Measurements from ENCODE around the gene TMED7.
"Not testable (repeated sequence)": the region's sequence is repeated elsewhere in the genome, so short reads cannot be mapped to it uniquely, and the experiment has no call there.

Gene TMED7

GRCh38 chr5:115625579-115626444, at the start of gene TMED7:
Gene TMED7 (minus strand): TSS chr5:115626036. CDS start chr5:115625792, 244 bp downstream.
- peak; percentile 99 for DNase-seq (ENCODE audit: low read depth)

DNA sequence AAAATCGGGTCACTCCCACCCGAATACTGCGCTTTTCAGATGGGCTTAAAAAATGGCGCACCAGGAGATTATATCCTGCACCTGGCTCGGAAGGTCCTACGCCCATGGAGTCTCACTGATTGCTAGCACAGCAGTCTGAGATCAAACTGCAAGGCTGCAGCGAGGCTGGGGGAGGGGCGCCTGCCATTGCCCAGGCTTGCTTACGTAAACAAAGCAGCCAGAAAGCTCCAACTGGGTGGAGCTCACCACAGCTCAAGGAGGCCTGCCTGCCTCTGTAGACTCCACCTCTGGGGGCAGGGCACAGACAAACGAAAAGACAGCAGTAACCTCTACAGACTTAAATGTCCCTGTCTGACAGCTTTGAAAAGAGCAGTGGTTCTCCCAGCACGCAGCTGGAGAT, 48.9 kb upstream of the TMED7 start:
- DNase-seq (ENCODE audit: low read depth): not testable (repeated sequence)

DNA sequence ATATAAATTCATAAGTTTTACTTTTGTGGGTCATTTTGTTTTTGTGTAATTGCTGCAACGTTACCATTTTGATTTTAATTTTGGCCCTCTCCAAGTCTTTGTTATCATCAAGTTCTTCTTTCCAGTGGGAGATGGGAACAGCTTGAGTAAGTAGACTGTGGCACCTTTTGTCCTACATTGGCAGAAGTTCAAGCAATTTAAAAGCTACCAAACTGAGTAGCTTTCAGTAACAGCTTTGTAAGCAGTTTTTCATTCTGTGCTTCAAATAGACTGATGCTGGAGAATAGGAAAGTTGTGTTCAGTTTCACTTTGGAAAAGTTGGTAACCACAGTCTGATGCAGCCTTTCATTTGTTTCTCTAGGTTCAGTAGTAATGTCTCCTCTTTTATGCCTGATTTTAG, 47.8 kb upstream of the TMED7 start:
- DNase-seq (ENCODE audit: low read depth): no peak

- DNase-seq (ENCODE audit: low read depth): no peak
Observed at GRCh38 chr5:115671939-115672338, 46.1 kb upstream of the TMED7 start.

DNA sequence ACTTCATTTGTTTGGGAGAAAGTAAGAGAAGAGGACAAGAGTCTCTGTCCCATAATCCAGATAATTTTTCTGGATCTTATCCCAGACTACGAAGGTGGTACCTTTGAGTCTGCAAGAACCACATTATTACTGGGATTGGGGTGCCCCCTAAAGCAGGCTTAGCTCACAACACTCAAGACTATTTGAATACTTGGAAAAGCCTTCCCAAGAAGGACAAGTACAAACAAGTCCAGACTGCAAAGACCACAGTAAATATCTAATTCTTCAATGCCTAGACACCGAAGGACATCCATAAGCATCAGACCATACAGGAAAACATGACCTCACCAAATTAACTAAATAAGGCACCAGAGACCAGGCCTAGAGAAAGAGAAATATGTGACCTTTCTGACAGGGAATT, 40.2 kb upstream of the TMED7 start:
- DNase-seq (ENCODE audit: low read depth): no peak

GRCh38 chr5:115661563-115661962, 35.7 kb upstream of the TMED7 start:
- no peak for DNase-seq (ENCODE audit: low read depth)

- DNase-seq (ENCODE audit: low read depth): no peak
Observed at GRCh38 chr5:115661101-115661500, 35.3 kb upstream of the TMED7 start.

GRCh38 chr5:115657881-115658233, 32.0 kb upstream of the TMED7 start:
- no peak for DNase-seq (ENCODE audit: low read depth)

DNA sequence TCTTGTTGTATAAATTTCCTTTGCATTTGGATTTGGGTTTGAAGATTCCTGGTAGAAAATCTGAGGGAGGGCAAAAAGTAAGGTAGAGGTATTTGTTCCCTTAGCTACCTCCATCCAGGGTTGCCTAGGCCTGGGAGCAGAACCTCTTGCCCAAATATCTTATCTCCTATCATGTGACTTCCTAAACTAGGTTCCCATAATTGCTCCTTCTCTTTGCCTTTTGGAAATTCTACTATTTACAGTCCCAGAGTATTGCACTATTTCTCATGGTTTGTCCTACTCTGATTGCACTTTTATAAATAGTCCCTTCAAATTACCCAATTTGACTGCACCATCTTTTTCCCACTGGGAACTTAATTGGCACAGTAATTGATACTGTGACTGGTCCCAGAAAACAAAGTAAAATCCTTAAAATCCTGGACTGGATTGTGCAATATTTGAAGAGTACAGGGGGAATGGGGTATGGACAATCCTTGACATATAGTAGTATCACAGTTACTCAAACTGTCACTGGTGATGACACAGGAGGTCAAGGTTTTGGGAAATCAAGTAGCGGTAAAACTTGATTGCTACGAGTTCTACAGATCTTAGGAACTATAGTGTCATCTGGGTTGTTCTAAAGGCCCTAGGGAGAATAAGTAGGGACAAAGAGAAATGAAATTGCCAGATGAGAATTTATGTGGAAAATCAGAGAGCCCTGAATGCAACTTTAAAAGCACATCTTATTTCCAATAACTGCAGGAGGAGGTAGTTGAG, 31.5 kb upstream of the TMED7 start:
- DNase-seq (ENCODE audit: low read depth): no peak

DNA sequence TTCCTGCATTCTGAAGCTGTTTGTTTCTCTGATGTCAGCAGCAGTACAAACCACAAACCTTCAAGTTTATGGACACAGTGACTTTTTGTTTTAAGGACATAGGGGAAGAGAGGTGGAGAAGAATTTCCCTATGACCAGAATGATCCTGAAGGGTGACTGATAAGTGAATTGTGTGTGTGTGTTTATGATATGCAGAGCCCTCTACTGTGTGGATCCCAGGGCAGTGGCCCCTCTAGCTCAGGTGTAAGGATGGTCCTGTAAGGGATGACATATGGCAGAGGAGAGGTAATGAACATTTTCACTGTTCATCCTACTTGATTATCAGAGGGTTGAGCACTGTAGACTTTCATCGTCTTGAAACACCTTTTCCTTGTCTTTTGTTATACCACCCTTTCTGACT, 30.6 kb upstream of the TMED7 start:
- no peak for DNase-seq (ENCODE audit: low read depth)

- DNase-seq (ENCODE audit: low read depth): no peak
Observed at GRCh38 chr5:115655994-115656393, 30.2 kb upstream of the TMED7 start.

DNA sequence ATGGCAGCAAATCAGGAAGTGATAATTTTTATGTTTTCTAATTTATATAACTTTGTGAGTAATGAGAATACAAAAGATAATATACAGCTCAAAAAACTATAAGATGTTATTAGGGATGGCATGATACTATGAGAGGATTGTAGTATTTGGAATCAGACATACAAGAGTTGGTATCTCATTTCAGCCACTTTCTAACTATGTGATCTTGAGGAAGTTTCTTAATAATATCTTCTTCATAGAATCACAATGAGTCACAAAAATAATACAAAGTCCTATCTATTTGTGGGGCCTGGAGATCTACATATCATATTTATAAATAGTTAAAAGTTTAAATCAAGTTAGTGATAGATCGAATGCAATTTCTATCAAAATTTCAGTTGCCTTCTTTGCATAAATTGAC, 23.7 kb upstream of the TMED7 start:
- no peak for DNase-seq (ENCODE audit: low read depth)

DNA sequence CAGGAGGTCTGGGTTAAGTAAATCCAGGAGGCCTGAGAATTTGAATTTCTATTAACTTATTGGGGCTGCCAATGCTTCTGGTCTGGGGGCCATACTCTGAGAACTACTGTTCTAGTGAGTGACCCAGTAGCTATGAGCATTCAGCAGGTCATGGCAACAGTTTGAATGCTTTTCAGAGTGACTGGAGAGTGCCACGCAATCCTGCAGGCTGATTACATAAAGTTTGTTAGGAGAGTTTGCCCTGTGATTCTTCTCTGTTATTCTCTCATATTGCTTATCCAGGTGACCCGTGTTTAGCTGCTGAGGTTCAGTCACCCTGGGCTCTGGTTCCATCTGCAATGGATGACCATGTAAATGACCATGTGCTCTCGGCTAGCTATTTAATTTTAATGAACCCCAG, 22.2 kb upstream of the TMED7 start:
- no peak for DNase-seq (ENCODE audit: low read depth)

GRCh38 chr5:115645386-115645785, 19.6 kb upstream of the TMED7 start:
- DNase-seq (ENCODE audit: low read depth): not testable (repeated sequence)

GRCh38 chr5:115644046-115644445, 18.2 kb upstream of the TMED7 start:
- no peak for DNase-seq (ENCODE audit: low read depth)

GRCh38 chr5:115641948-115642347, 16.1 kb upstream of the TMED7 start:
- no peak for DNase-seq (ENCODE audit: low read depth)

- DNase-seq (ENCODE audit: low read depth): no peak
Observed at GRCh38 chr5:115640274-115640673, 14.4 kb upstream of the TMED7 start.

DNA sequence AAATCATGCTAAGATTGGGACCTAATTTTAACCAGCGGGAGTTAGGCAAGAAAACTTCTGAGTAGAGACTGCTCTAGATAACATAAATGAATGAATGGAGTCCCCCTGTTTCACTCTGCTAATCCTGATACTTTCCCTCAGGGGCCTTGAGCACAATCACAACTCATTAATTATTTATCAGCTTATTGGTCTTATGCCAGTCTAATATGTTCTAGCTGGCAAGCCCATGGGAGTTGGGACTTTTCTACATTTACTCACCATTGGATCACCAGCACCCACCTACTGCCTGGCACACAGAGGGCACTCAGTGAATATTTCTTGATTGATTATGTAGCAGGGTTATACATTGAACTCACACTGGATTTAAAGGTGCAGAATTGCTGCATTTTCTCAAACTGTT, 13.5 kb upstream of the TMED7 start:
- DNase-seq (ENCODE audit: low read depth): no peak

GRCh38 chr5:115637507-115637906, 11.7 kb upstream of the TMED7 start:
- no peak for DNase-seq (ENCODE audit: low read depth)

GRCh38 chr5:115636008-115636407, 10.2 kb upstream of the TMED7 start:
- no peak for DNase-seq (ENCODE audit: low read depth)

DNA sequence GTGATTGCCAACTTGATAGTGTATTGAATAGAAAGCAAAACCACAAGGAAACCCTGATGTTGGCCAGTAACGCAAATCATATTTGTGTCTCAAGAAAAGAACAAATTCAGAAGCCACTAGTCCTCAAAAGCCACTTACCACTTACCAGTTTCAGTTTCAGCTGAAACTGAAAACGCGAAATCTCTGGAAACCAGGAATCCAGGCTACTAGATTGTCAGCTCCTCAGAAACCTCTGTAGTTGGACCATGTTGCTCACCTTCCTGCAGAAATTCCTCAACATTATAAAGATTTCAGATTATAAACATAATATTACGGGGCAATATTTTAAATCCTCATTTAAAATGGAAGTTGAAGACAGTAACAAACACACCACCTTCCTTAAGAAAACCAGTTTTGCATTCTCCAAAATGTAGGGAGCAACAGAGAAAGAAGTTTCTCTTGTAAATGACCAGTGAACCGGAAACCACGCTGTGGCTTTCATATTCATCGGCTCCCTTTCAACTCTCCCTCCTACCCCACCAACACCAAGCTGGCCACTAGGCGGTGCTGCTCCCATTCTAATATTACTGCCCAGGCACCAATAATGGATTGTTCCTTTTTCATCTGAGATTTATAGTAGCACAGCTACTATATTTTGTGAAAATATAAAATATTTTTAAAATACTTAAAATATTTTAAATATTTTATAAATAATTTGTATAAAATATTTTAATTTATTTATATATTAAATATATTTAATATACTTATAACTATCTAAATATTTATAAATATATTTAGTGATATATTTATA, 8.7 kb upstream of the TMED7 start:
- DNase-seq (ENCODE audit: low read depth): peak; percentile 82

- no peak for DNase-seq (ENCODE audit: low read depth)
Observed at GRCh38 chr5:115629903-115630302, 4.1 kb upstream of the TMED7 start.

Measured in stimulated activated CD8-positive, alpha-beta memory T cell treated with anti-CD3 and anti-CD28 coated beads, Interleukin-15, amount 100 ng/mL, for 1 hour (primary cell).